Measurements from ENCODE around the gene TENM3.

TENM3 gene

DNA sequence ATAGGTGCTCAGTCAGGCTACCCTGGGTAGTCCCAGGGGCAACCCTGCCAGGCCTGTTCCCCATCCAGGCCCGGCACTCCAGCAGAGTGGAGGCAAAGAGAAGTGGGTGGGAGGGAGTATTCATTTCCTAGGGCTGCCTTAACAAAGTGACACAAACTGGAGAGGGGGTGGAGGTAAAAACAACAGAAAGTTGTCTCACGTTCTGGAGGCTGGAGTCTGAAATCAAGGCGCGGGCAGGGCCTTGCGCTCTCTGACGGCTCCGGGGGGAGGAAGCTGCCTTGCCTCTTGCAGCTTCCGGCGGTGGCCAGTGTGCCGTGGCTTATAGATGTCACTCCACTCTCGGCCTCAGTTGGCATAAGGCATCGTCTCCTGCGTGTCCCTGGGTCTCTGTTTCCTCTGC is 583.2 kb downstream of the TENM3 start:
- no peak overlapping the region for H3K27ac ChIP-seq
- TF ChIP-seq, protein P1, sequence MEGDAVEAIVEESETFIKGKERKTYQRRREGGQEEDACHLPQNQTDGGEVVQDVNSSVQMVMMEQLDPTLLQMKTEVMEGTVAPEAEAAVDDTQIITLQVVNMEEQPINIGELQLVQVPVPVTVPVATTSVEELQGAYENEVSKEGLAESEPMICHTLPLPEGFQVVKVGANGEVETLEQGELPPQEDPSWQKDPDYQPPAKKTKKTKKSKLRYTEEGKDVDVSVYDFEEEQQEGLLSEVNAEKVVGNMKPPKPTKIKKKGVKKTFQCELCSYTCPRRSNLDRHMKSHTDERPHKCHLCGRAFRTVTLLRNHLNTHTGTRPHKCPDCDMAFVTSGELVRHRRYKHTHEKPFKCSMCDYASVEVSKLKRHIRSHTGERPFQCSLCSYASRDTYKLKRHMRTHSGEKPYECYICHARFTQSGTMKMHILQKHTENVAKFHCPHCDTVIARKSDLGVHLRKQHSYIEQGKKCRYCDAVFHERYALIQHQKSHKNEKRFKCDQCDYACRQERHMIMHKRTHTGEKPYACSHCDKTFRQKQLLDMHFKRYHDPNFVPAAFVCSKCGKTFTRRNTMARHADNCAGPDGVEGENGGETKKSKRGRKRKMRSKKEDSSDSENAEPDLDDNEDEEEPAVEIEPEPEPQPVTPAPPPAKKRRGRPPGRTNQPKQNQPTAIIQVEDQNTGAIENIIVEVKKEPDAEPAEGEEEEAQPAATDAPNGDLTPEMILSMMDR (IDR thresholded peaks at IDR 0.05), result no peak
- TF ChIP-seq ZFX (IDR thresholded peaks at IDR 0.05; ENCODE audit: borderline replicate concordance), result no peak

DNA sequence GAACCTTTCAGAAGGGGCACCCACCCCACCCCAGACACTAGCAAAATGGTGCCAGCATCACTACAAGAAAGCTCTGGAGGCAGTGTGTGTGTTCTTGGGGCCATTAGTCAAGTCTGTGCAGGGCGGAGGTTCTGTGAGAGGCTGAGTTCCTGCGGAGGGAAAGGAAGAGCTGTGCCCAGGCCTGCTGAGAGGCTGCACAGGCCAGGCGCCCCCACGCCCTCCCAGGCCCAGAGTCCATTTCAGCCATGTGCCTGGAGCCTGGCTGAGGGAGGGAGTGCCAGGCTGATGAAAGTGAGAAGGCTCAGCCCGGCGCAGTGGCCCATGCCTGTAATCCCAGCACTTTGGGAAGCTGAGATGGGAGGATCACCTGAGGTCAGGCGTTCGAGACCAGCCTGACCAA is 584.0 kb downstream of the TENM3 start:
- TF ChIP-seq, protein P1 (IDR thresholded peaks at IDR 0.05), result no peak
- TF ChIP-seq ZFX (IDR thresholded peaks at IDR 0.05; ENCODE audit: borderline replicate concordance), result no peak
- no peak overlapping the region for H3K27ac ChIP-seq

DNA sequence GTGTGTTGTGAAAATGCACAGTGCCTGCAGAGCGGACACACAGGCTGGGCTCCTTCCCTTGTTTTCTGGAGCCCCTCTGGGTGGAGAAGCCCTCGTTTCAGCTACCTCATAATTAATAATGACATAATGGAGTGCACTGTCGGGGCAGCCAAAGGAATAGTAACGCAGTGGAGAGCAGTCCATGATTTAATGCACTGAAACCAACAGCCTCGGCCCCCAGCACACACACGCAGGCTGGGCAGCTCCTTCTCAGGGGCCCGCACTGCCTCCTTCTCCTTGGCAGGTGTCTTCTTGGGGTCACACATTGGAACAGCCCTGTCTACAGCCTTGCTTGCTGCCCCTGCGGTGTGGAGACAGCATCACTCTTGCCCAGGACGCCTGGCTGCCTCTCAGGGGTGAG is 584.8 kb downstream of the TENM3 start:
- no peak for TF ChIP-seq ZFX (IDR thresholded peaks at IDR 0.05; ENCODE audit: borderline replicate concordance)
- TF ChIP-seq, protein P1 (IDR thresholded peaks at IDR 0.05), result no peak
- H3K27ac ChIP-seq, result no peak overlapping the region

DNA sequence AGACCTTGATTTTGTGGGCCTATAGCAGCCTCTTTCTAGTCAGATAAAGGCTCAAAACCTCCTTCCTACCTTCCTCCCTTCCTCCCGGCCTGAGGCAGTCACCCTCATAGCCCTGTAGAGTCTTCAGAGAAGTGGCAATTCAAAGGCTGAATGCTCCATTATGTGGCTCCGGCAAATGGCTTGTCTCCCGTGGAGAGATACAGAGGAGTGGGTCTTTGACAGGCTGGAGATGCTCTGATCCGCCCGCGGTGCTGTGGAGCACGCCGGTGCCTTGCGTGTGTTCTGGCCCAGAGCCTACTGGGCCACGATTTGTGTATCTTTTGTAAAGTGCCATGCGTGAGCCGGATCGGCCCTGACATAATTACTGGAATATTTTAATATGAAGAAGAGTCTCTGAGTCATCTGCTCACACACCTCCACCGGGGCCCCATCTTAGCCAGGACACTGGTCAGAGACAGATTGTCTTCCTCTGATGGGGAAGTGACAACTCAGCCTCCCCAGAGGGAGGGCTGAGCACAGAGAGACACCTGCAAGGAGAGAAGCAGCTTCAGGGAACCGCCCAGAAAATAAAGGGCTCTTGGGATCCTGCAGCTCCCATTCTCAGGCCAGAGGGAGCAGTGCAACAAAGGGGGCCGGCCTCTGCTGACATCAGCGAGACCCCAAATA is 585.3 kb downstream of the TENM3 start:
- no peak overlapping the region for H3K27ac ChIP-seq
- TF ChIP-seq, protein P1 (IDR thresholded peaks at IDR 0.05), result no peak
- no peak for TF ChIP-seq ZFX (IDR thresholded peaks at IDR 0.05; ENCODE audit: borderline replicate concordance)

DNA sequence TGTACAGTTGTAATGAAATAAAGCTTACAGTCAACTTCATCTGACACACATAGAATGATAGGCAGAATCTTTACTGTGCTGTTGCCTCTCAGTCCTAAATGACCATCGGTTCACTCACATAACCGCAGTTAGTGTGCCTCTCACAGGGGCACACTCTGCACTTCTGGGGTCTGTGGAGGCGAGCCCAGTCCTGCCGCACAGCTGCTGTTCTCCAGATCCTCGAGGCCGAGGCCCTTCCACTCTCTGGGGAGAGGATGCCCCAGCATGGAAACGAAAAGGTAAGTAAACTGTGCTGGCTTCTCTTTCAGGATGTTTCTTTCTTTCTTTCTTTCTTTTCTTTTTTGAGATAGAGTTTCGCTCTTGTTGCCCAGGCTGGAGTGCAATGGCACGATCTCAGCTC is 586.0 kb downstream of the TENM3 start:
- TF ChIP-seq ZFX (IDR thresholded peaks at IDR 0.05; ENCODE audit: borderline replicate concordance), result no peak
- TF ChIP-seq, protein P1 (IDR thresholded peaks at IDR 0.05), result no peak
- H3K27ac ChIP-seq, result no peak overlapping the region

DNA sequence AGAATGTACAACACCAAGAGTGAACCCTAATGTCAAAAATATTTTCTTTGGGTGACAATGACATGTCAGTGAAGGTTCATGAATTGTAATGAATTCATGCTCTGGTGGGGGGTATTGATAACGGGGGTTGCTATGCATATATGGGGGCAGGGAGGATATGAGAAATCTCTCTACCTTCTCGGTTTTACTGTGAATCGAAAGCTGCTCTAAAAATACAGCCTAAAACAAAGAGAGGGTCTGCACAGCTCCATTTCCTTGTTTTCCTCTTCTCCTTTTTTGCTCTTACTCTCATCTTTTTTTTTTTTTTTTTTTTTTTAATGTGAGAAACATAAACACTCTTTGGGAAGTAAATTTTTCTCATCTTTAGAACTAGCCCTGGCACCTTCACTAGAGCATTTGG is 588.2 kb downstream of the TENM3 start:
- no peak overlapping the region for H3K27ac ChIP-seq
- TF ChIP-seq ZFX (IDR thresholded peaks at IDR 0.05; ENCODE audit: borderline replicate concordance), result no peak
- TF ChIP-seq, protein P1 (IDR thresholded peaks at IDR 0.05), result no peak

DNA sequence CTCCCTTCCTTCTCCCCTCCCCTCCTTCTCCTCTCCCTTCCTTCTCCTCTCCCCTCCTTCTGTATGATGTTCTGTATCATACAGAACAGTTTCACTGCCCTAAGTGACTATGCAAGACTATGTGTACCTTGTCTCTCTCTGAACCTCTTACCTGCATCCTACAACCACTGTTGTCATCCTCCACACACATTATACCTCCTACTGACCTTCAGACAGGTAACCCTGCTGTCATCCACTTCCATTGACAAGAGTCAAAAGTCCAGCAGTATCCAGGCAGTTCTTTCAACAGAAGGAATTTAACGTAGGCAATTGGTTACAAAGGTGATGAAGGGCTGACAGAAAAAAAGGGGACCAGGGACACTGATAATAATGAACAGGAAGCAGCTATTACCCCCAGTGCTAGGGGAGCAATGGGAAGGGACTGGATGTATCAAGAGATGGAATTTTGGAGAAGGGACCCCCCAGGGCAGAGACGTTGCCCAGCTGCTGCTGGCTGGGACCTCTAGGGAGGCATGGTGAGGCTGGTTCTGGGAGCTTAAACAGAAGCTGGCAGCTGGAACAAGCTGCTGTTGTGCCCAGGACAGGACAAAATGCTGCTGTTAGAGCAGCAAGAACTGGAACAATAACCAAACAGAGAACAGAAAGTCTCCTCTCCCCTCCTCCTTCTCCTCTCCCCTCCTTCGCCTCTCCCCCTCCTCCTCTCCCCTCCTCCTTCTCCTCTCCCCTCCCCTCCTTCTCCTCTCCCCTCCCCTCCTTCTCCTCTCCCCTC is 589.3 kb downstream of the TENM3 start:
- TF ChIP-seq, protein P1 (IDR thresholded peaks at IDR 0.05), result no peak
- TF ChIP-seq ZFX (IDR thresholded peaks at IDR 0.05; ENCODE audit: borderline replicate concordance), result no peak
- H3K27ac ChIP-seq, result no peak overlapping the region
